Colon (tissue), 2 donors: ENCODE measurements around the gene CMTM1.
"Not testable (repeated sequence)": the region's sequence is repeated elsewhere in the genome, so short reads cannot be mapped to it uniquely, and the experiment has no call there.

Experiments used
- FAIRE-seq: peaks from 2 replicates; lab custom pipeline; 2012; peaks lifted over from hg19 to GRCh38; lab: Jason Lieb, UNC
- donor health status: control.
- donor health status: control.

The CMTM1 gene

DNA sequence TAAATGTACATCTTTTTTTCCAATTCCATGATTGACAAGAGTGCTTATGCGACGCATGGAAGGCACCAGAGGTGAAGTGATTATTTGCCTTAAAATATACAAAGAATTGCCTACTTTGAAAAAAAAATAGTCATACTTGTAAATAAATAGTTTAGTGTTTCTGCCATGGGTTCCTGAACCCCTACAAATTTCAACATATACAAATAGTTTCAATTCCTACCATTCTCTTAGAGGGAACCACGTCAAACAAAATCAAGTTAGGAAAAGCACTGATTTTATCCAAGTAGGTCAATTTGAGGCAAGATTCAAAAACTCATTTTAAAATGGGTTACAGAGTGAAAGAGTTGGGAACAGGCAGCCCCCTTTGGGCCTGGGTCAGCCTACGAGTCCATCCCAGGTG lies 49.9 kb downstream of the CMTM1 start:
- no peak for FAIRE-seq

- FAIRE-seq: no peak
Measured at GRCh38 chr16:66616592-66616991, 50.4 kb downstream of the CMTM1 start.

DNA sequence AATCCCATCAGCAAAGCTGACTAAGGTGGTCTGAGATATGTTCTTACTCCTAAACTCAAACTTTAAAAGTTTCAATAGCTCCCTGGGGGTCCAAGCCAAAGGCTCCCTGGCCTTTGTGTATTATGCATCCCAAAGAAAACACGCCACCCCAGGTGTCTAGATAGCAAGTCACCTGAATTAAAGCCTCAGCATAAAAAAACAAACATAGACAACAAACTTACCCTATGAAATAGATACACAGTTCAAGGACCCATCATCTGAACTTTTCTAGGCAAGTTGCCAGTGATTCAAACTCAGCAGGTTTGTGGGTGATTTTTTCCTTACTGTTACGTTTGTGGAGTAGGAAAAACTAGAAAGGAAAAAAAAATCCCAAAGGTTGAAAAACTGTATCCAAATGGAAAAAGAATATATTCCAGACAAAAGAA lies 50.8 kb downstream of the CMTM1 start:
- FAIRE-seq: no peak

DNA sequence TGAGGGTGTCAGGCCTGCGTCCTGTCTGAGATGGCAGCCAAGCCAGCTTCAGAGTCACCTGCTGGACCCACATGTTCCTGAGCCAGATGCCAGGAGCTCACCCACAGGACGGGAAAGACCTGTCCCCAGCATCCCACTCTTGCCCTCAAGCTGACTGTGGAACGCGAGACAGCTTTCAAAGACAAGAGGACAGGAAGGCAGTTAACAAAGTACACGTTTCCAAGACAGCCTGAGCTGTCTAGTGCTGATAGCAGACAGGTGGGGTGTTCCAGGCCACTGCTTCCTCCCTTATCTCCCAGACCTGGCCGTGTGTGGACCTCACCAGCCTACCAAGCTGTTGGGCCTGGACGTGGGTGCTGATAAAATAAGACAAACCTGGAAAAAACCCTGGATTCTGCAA lies 51.5 kb downstream of the CMTM1 start:
- no peak for FAIRE-seq

DNA sequence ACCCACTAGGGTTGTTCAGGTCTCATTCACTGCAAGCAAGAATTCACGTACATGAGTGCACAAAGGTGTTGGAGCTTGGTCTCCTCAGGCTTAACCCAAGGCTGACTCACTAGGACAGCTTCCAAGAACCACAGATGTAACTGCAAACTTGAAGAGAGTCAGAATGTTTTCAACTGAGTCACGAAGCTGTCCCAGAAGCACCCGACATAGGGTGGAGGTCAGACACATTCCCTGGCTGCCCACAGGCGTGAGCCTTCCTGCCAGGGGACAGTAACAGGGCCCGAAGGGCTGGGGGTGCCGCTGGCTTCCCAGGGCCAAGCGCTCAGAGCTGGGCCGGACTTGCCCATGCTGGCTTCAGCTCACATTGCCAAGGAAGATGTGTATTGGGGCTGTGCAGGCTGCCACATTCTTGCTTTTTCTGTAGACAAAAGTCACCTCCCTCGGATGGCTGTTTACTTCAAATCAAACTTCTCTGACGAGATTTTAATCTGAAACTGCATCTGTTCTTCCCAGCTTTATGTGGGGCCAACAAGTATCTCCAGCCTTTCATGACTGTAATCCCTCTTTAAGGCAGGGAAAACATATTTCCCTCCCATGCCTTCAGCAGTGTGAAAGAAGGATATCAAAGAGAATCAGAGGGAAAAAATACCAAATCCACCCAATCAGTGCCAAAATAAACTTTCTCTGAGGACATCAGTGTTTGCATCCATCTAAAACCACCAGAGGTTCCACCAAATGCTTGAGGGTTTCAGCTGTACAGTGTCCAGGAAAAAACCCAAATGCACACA lies 52.5 kb downstream of the CMTM1 start:
- no peak for FAIRE-seq

- FAIRE-seq: no peak
Measured at GRCh38 chr16:66619534-66620428, 53.5 kb downstream of the CMTM1 start.

DNA sequence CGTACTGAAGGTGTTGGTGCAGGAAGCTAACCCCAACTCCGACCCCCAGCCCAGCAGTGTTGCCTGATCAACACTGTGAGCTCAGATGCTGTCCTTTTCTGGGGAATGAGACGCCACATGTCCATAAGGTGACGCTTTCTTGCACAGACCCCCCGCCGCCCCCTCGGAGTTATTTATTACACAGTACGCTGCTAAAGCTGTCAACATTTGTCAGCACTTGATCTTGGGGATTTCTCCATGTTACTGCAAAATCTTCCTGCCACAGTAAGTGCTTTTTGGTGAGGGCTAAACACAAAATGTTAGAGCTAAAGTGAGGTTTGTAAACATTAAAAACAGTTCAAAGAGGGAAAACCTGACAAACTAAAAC lies 54.2 kb downstream of the CMTM1 start:
- no peak for FAIRE-seq

GRCh38 chr16:66621973-66622372 lies 55.7 kb downstream of the CMTM1 start:
- FAIRE-seq: no peak

DNA sequence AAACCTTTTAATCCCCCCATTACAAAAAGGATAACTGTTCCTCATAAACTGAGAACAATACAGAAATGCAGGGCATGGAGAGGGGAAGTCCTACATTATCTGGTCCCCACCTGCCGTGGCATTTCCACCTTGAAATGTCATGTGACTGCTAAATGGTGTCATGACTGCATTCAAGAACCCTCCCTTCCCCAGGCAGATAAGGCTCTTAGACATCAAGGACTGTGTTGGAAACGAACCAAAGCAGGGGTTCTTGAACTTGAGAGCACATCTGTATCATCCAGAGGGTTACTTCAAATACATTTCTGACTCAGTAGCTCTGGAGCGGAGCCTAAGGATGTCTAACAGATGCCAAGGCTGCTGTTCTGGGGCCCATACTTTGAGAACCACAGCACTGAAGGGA lies 56.6 kb downstream of the CMTM1 start:
- FAIRE-seq: no peak

- no peak for FAIRE-seq
Measured at GRCh38 chr16:66623755-66624154, 57.5 kb downstream of the CMTM1 start.

- FAIRE-seq: not testable (repeated sequence)
Measured at GRCh38 chr16:66627611-66628378, 61.6 kb downstream of the CMTM1 start.
